Keratinocyte (primary cell): ENCODE data around the gene CNNM2. TPM values are rescaled to one million over a fixed set of nuclear protein-coding genes. Genes with fewer than 3 reads are reported as not detected.

ENCODE experiments used
- DNase-seq: peaks from one replicate; pipeline ENCODE4 v3.0.0-alpha.2; 2011; ENCODE audit warnings: low read depth, missing footprints, low spot score
- FAIRE-seq: peaks from 2 replicates; lab custom pipeline; 2011; peaks lifted over from hg19 to GRCh38; lab: Jason Lieb, UNC
- H2AFZ ChIP-seq: 2 replicates; pipeline ENCODE4 v1.6.0; 2012; ENCODE audit warnings: low read length, control low read depth, inconsistent platforms; ENCODE audit not compliant: control insufficient read depth
- H3K27ac ChIP-seq: 2 replicates; pipeline ENCODE4 v1.5.1; 2011; ENCODE audit warnings: low read length; ENCODE audit not compliant: control insufficient read depth, insufficient read depth
- H3K27me3 ChIP-seq: 3 replicates; pipeline ENCODE4 v1.6.0; 2011; ENCODE audit warnings: low read length; ENCODE audit not compliant: control insufficient read depth, insufficient read depth; ENCODE audit errors: extremely low read depth
- H3K36me3 ChIP-seq, 2 experiments: 2 replicates in 1 of 2; 3 replicates in 1 of 2; pipeline ENCODE4 v1.5.1; 2011; ENCODE audit warnings: low read length in 2 of 2, mild to moderate bottlenecking in 1 of 2; ENCODE audit not compliant: control insufficient read depth in 2 of 2, insufficient read depth in 2 of 2; ENCODE audit errors: extremely low read depth in 1 of 2
- H3K4me1 ChIP-seq: 3 replicates; pipeline ENCODE4 v1.5.1; 2011; ENCODE audit warnings: low read length; ENCODE audit not compliant: control insufficient read depth, insufficient read depth; ENCODE audit errors: extremely low read depth
- H3K4me2 ChIP-seq: 3 replicates; pipeline ENCODE4 v1.6.0; 2011; ENCODE audit warnings: low read depth, low read length; ENCODE audit not compliant: control insufficient read depth, insufficient read depth; ENCODE audit errors: extremely low read depth
- H3K4me3 ChIP-seq, 3 experiments: fragments of 200-600 bp in 1 of 3; sonication (generic) in 1 of 3; 2 replicates in 2 of 3; 3 replicates in 1 of 3; pipeline ENCODE4 v1.5.1; 2011 to 2016; ENCODE audit warnings: low read length in 3 of 3, mild to moderate bottlenecking in 3 of 3, control low read depth in 2 of 3, inconsistent platforms in 1 of 3, low read depth in 1 of 3, mixed read lengths in 1 of 3, mixed run types in 1 of 3, moderate library complexity in 1 of 3; ENCODE audit not compliant: control insufficient read depth in 2 of 3, insufficient read depth in 2 of 3; ENCODE audit errors: extremely low read depth in 1 of 3
- H3K79me2 ChIP-seq: 2 replicates; pipeline ENCODE4 v1.6.0; 2012; ENCODE audit warnings: low read length; ENCODE audit not compliant: control insufficient read depth, insufficient read depth
- H3K9ac ChIP-seq: 3 replicates; pipeline ENCODE4 v1.6.0; 2011; ENCODE audit warnings: low read length; ENCODE audit not compliant: control insufficient read depth, insufficient read depth; ENCODE audit errors: extremely low read depth
- H3K9me1 ChIP-seq: 3 replicates; pipeline ENCODE4 v1.6.0; 2011; ENCODE audit warnings: low read length; ENCODE audit not compliant: control insufficient read depth, insufficient read depth; ENCODE audit errors: extremely low read depth
- H3K9me3 ChIP-seq: 2 replicates; pipeline ENCODE4 v1.5.1; 2012; ENCODE audit warnings: low read depth, low read length; ENCODE audit not compliant: control insufficient read depth
- H4K20me1 ChIP-seq: 3 replicates; pipeline ENCODE4 v1.6.0; 2011; ENCODE audit warnings: low read length; ENCODE audit not compliant: control insufficient read depth, insufficient read depth; ENCODE audit errors: extremely low read depth
- EZH2 ChIP-seq: IDR thresholded peaks from one replicate; pipeline ENCODE4 v1.6.1; 2012; ENCODE audit warnings: inconsistent platforms, mild to moderate bottlenecking, low read length, moderate library complexity
- dilution Hi-C: fragments of 300-500 bp; cut with MboI; formaldehyde crosslinking; loops from one replicate; pipeline ENCODE4 v1.7.0; 2020; ENCODE audit warnings: low sequenced_read_pairs; ENCODE audit not compliant: extremely low pct_ligation_motif_present
- polyA plus RNA-seq, 5 experiments: library from polyadenylated mRNA; depleted of rRNA in 3 of 5; stranded (reverse) in 3 of 5; stranded (forward) in 1 of 5; unstranded in 1 of 5; fragments of >200 nt; gene quantifications; 1 replicate in 1 of 5; 2 replicates in 3 of 5; 3 replicates in 1 of 5; pipeline versions ENCODE4 v1.2.1 to v1.2.3, GENCODE V29; 2011 to 2012; ENCODE audit warnings: missing spikeins in 2 of 5, low read depth in 1 of 5, low replicate concordance in 1 of 5
- TF ChIP-seq, protein P1 (sequence below), 3 experiments: IDR thresholded peaks in 1 of 3; conservative IDR thresholded peaks in 1 of 3; optimal IDR thresholded peaks in 1 of 3; 2 replicates in 2 of 3; 3 replicates in 1 of 3; pipeline versions ENCODE3 to v1.5.1; 2011; ENCODE audit warnings: low read length in 3 of 3, mild to moderate bottlenecking in 3 of 3, moderate library complexity in 2 of 3, control low read depth in 1 of 3, inconsistent platforms in 1 of 3; ENCODE audit not compliant: insufficient read depth in 2 of 3; ENCODE audit errors: extremely low read depth in 1 of 3

Gene CNNM2
- polyA plus RNA-seq, 1 donor (not counting 4 experiments of a cell fraction or from before 2014, with no cell fraction given), result 1.5 TPM

DNA sequence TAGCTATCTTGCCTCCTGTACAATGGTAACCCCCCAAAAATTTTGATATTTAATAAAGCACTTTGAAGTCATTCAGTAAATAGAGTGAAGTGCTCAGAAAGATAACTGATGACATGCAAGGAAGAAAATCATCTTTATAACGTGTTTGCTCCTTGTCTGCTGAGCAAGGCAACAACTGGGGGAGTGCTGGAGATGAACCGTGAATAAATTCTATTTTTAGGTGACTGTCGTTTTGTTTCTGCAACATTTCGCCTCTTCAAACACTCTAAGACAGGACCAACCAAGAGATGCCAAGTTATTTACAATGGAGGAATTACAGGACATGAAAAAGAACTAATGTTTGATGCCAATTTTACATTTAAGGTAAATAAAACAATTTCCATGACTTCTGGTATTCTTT is 39.5 kb upstream of the CNNM2 start:
- Histone ChIP-seq H4K20me1 (no peaks in the 10 kb centered on the region), H2AFZ (no peak overlapping the region), H3K79me2 (no peaks in the 10 kb centered on the region), H3K9ac (no peak overlapping the region), H3K36me3 (no peaks in the 10 kb centered on the region), H3K9me3 (no peaks in the 10 kb centered on the region), H3K27me3 (no peaks in the 10 kb centered on the region), H3K9me1 (no peaks in the 10 kb centered on the region), H3K4me1 (no peaks in the 10 kb centered on the region), H3K27ac (no peak overlapping the region), H3K4me3 (no peak overlapping the region), H3K4me2 (no peak overlapping the region)
- FAIRE-seq (no peak), DNase-seq (no peak)
- TF ChIP-seq, protein P1, sequence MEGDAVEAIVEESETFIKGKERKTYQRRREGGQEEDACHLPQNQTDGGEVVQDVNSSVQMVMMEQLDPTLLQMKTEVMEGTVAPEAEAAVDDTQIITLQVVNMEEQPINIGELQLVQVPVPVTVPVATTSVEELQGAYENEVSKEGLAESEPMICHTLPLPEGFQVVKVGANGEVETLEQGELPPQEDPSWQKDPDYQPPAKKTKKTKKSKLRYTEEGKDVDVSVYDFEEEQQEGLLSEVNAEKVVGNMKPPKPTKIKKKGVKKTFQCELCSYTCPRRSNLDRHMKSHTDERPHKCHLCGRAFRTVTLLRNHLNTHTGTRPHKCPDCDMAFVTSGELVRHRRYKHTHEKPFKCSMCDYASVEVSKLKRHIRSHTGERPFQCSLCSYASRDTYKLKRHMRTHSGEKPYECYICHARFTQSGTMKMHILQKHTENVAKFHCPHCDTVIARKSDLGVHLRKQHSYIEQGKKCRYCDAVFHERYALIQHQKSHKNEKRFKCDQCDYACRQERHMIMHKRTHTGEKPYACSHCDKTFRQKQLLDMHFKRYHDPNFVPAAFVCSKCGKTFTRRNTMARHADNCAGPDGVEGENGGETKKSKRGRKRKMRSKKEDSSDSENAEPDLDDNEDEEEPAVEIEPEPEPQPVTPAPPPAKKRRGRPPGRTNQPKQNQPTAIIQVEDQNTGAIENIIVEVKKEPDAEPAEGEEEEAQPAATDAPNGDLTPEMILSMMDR (optimal IDR thresholded peaks at IDR 0.05 in 1 of 3, IDR thresholded peaks at IDR 0.05 in 1 of 3, conservative IDR thresholded peaks at IDR 0.05 in 1 of 3; ENCODE audit: extremely low read depth in 1 of 3, insufficient read depth in 2 of 3, low read length in 3 of 3), result no peak
- TF ChIP-seq EZH2, result no peak
- dilution Hi-C loops, result no loop called here

DNA sequence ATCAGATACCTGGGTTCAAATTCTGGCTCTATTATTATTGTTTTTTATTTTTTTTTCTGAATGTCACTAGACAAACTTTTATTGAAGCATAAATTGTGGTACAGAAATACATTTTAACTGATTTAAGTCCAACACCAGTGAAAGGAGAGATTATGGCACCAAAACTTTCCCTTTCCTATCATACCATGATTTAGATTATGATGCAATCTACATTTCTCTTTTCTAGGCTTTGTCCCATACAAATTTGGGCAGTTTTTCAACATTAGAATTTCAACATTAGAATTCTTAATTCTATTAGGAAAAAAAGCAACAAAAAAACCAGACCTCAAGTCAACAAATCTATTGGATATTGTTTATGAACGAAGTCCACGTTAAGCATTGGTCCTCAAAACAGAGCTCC is 37.8 kb upstream of the CNNM2 start:
- no peaks in the 10 kb centered on the region for H3K36me3 ChIP-seq
- H3K4me3 ChIP-seq, result no peak overlapping the region
- H3K27me3 ChIP-seq, result no peaks in the 10 kb centered on the region
- no peaks in the 10 kb centered on the region for H4K20me1 ChIP-seq
- H3K9me3 ChIP-seq, result no peaks in the 10 kb centered on the region
- dilution Hi-C loops, result no loop called here
- H3K79me2 ChIP-seq, result no peaks in the 10 kb centered on the region
- H3K9me1 ChIP-seq, result no peaks in the 10 kb centered on the region
- H3K4me1 ChIP-seq, result no peaks in the 10 kb centered on the region
- H2AFZ ChIP-seq, result no peak overlapping the region
- no peak overlapping the region for H3K4me2 ChIP-seq
- FAIRE-seq (peak; percentile 26), DNase-seq (no peak)
- no peak overlapping the region for H3K9ac ChIP-seq
- H3K27ac ChIP-seq, result no peak overlapping the region
- TF ChIP-seq, protein P1 (optimal IDR thresholded peaks at IDR 0.05 in 1 of 3, IDR thresholded peaks at IDR 0.05 in 1 of 3, conservative IDR thresholded peaks at IDR 0.05 in 1 of 3; ENCODE audit: extremely low read depth in 1 of 3, insufficient read depth in 2 of 3, low read length in 3 of 3), result no peak
- no peak for TF ChIP-seq EZH2
